Measurements from ENCODE around the gene IRX5.

DNA sequence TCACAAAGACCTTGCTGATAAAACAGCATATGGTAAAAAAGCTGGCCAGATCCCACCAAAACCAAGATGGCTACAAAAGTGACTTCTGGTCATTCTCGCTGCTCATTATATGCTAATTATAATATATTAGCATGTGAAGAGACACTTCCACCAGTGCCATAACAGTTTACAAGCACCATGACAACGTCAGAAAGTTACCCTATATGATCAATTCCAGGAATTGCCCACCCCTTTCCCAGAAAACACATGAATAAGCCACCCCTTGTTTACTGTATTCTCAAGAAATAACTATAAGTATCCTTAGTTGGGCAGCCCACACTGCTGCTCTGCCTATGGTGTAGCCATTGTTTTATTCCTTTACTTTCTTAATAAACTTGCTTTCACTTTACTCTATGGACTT, 44.6 kb upstream of the IRX5 start:
- TF ChIP-seq CEBPB (IDR thresholded peaks at IDR 0.05) (no peak), TAF1 (IDR thresholded peaks at IDR 0.05; ENCODE audit: low read depth) (no peak), CREB1 (IDR thresholded peaks at IDR 0.05; ENCODE audit: low read depth) (no peak), ZBTB7A (IDR thresholded peaks at IDR 0.05; ENCODE audit: low read depth) (no peak), YY1 (IDR thresholded peaks at IDR 0.05; ENCODE audit: low read depth) (no peak), EP300 (IDR thresholded peaks at IDR 0.05; ENCODE audit: borderline replicate concordance) (no peak), RAD21 (IDR thresholded peaks at IDR 0.05; ENCODE audit: low read depth) (no peak), EGR1 (IDR thresholded peaks at IDR 0.05) (no peak)
- TF ChIP-seq, protein P1, sequence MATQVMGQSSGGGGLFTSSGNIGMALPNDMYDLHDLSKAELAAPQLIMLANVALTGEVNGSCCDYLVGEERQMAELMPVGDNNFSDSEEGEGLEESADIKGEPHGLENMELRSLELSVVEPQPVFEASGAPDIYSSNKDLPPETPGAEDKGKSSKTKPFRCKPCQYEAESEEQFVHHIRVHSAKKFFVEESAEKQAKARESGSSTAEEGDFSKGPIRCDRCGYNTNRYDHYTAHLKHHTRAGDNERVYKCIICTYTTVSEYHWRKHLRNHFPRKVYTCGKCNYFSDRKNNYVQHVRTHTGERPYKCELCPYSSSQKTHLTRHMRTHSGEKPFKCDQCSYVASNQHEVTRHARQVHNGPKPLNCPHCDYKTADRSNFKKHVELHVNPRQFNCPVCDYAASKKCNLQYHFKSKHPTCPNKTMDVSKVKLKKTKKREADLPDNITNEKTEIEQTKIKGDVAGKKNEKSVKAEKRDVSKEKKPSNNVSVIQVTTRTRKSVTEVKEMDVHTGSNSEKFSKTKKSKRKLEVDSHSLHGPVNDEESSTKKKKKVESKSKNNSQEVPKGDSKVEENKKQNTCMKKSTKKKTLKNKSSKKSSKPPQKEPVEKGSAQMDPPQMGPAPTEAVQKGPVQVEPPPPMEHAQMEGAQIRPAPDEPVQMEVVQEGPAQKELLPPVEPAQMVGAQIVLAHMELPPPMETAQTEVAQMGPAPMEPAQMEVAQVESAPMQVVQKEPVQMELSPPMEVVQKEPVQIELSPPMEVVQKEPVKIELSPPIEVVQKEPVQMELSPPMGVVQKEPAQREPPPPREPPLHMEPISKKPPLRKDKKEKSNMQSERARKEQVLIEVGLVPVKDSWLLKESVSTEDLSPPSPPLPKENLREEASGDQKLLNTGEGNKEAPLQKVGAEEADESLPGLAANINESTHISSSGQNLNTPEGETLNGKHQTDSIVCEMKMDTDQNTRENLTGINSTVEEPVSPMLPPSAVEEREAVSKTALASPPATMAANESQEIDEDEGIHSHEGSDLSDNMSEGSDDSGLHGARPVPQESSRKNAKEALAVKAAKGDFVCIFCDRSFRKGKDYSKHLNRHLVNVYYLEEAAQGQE (IDR thresholded peaks at IDR 0.05; ENCODE audit: low read depth) = no peak

All from Ishikawa (cell line).